ENCODE measurements around the gene RFX3. TPM values are rescaled to one million over a fixed set of nuclear protein-coding genes. Genes with fewer than 3 reads are reported as not detected.

The RFX3 gene
- total RNA-seq, 1 donor = 1.4 TPM

DNA sequence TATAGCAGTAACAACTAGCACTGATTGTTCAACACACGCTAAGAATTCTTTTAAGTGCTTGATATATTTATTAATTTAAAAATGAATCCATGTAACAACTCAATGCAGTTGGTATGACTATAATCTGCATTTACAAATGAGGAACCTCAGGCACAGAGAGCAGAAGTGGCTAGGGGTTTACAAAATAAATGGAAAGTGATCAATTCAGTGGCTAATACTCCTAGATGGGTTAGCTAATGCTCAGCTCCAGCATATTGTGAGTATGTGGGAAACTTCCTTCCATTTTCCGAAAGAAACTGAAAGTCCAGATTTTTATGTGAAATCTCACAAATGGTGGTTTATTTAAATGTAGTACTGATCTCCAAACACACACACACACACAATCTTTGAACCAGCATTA, 128.0 kb downstream of the RFX3 start:
- no peaks in the 10 kb centered on the region for H4K20me1 ChIP-seq (ENCODE audit: insufficient read depth, low read length)
- H2AFZ ChIP-seq (ENCODE audit: low read length) = no peak overlapping the region
- H3K4me1 ChIP-seq (ENCODE audit: insufficient read depth, low read length) = no peaks in the 10 kb centered on the region
- H3K27ac ChIP-seq (ENCODE audit: low read depth, low read length) = no peak overlapping the region
- H3K4me3 ChIP-seq (ENCODE audit: insufficient read depth, low read length) = no peak overlapping the region
- no peak for DNase-seq (ENCODE audit: insufficient read length, low spot score, missing footprints)
- H3K27me3 ChIP-seq (ENCODE audit: insufficient read depth, low read length) = no peaks in the 10 kb centered on the region
- no peaks in the 10 kb centered on the region for H3K79me2 ChIP-seq (ENCODE audit: insufficient read depth, low read length)
- no peak overlapping the region for H3K4me2 ChIP-seq (ENCODE audit: insufficient read depth, low read length)
- TF ChIP-seq, protein P1, sequence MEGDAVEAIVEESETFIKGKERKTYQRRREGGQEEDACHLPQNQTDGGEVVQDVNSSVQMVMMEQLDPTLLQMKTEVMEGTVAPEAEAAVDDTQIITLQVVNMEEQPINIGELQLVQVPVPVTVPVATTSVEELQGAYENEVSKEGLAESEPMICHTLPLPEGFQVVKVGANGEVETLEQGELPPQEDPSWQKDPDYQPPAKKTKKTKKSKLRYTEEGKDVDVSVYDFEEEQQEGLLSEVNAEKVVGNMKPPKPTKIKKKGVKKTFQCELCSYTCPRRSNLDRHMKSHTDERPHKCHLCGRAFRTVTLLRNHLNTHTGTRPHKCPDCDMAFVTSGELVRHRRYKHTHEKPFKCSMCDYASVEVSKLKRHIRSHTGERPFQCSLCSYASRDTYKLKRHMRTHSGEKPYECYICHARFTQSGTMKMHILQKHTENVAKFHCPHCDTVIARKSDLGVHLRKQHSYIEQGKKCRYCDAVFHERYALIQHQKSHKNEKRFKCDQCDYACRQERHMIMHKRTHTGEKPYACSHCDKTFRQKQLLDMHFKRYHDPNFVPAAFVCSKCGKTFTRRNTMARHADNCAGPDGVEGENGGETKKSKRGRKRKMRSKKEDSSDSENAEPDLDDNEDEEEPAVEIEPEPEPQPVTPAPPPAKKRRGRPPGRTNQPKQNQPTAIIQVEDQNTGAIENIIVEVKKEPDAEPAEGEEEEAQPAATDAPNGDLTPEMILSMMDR (IDR thresholded peaks at IDR 0.05; ENCODE audit: extremely low read depth, low read depth, low read length) = no peak
- no peaks in the 10 kb centered on the region for H3K9me3 ChIP-seq (ENCODE audit: low read depth, low read length)
- no peaks in the 10 kb centered on the region for H3K36me3 ChIP-seq (ENCODE audit: insufficient read depth, low read length)

DNA sequence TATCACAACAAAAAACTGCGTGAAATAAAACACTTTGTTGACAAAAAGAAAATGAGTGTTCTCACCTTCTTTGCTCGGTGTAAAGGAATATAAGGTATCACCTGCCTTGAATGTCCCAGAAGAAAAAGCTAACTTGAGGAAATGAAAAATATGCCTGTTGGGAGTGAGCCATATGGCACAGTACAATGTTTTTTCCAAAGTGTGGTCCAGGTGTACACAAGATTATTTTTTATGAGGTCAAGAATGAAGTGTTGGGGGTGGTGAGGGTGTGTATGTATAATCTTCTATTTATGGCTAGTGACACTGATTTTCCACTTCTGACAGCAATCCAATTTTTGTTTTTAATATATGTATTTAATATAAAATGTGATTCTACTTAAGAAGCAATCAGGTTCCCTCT, 134.4 kb downstream of the RFX3 start:
- Histone ChIP-seq H3K36me3 (ENCODE audit: insufficient read depth, low read length) (no peaks in the 10 kb centered on the region), H3K4me2 (ENCODE audit: insufficient read depth, low read length) (no peak overlapping the region), H3K27me3 (ENCODE audit: insufficient read depth, low read length) (no peaks in the 10 kb centered on the region), H3K79me2 (ENCODE audit: insufficient read depth, low read length) (no peaks in the 10 kb centered on the region), H3K27ac (ENCODE audit: low read depth, low read length) (no peak overlapping the region), H4K20me1 (ENCODE audit: insufficient read depth, low read length) (no peaks in the 10 kb centered on the region), H3K4me1 (ENCODE audit: insufficient read depth, low read length) (no peaks in the 10 kb centered on the region), H2AFZ (ENCODE audit: low read length) (no peak overlapping the region), H3K4me3 (ENCODE audit: insufficient read depth, low read length) (no peak overlapping the region), H3K9me3 (ENCODE audit: low read depth, low read length) (no peaks in the 10 kb centered on the region)
- TF ChIP-seq, protein P1 (IDR thresholded peaks at IDR 0.05; ENCODE audit: extremely low read depth, low read depth, low read length) = no peak
- DNase-seq (ENCODE audit: insufficient read length, low spot score, missing footprints) = no peak

DNA sequence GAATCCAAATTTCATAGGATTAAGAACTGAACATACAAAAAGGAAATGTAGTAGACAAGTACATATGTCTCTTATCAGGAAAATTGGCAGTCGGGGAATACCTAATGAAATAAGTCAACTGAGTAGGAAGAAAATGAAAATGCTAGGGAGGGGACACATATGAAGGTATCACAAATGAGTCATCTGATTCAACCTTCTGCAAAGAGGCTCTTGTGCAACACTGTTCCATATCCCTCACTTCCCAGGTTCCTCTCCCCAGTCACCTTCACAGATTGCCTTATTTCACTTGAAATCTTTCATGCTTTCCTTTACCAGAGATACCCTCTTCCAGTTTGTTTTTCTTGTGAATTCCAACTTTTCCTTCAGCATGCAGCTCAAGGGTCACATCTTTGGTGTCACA, 139.0 kb downstream of the RFX3 start:
- TF ChIP-seq, protein P1 (IDR thresholded peaks at IDR 0.05; ENCODE audit: extremely low read depth, low read depth, low read length) = no peak
- H3K4me2 ChIP-seq (ENCODE audit: insufficient read depth, low read length) = no peak overlapping the region
- H3K9me3 ChIP-seq (ENCODE audit: low read depth, low read length) = no peaks in the 10 kb centered on the region
- H3K27me3 ChIP-seq (ENCODE audit: insufficient read depth, low read length) = no peaks in the 10 kb centered on the region
- no peaks in the 10 kb centered on the region for H4K20me1 ChIP-seq (ENCODE audit: insufficient read depth, low read length)
- no peak overlapping the region for H2AFZ ChIP-seq (ENCODE audit: low read length)
- H3K36me3 ChIP-seq (ENCODE audit: insufficient read depth, low read length) = no peaks in the 10 kb centered on the region
- H3K27ac ChIP-seq (ENCODE audit: low read depth, low read length) = no peak overlapping the region
- no peaks in the 10 kb centered on the region for H3K4me1 ChIP-seq (ENCODE audit: insufficient read depth, low read length)
- no peaks in the 10 kb centered on the region for H3K79me2 ChIP-seq (ENCODE audit: insufficient read depth, low read length)
- H3K4me3 ChIP-seq (ENCODE audit: insufficient read depth, low read length) = no peak overlapping the region
- no peak for DNase-seq (ENCODE audit: insufficient read length, low spot score, missing footprints)

DNA sequence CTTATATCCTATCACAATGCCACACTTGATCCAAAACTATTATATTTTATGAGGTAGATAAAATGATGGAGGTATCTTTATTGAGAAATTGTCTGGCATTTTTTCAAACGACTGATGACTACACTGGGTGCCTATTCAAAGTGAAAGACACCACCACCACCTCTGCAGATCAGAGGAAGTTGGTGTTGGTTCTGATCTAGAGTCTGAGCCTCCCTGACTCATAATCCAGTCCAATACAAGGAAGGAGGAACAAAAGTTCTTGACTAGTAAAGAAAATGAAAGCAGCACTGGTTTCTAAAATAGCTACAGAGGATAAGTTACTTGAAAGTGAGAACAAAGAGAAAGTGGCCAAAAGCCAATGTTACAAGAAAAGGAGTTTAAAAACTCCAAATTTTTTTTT, 139.9 kb downstream of the RFX3 start:
- H3K27ac ChIP-seq (ENCODE audit: low read depth, low read length) = no peak overlapping the region
- H4K20me1 ChIP-seq (ENCODE audit: insufficient read depth, low read length) = no peaks in the 10 kb centered on the region
- no peak overlapping the region for H3K4me2 ChIP-seq (ENCODE audit: insufficient read depth, low read length)
- no peaks in the 10 kb centered on the region for H3K27me3 ChIP-seq (ENCODE audit: insufficient read depth, low read length)
- H3K4me3 ChIP-seq (ENCODE audit: insufficient read depth, low read length) = no peak overlapping the region
- no peaks in the 10 kb centered on the region for H3K79me2 ChIP-seq (ENCODE audit: insufficient read depth, low read length)
- TF ChIP-seq, protein P1 (IDR thresholded peaks at IDR 0.05; ENCODE audit: extremely low read depth, low read depth, low read length) = no peak
- H2AFZ ChIP-seq (ENCODE audit: low read length) = no peak overlapping the region
- no peaks in the 10 kb centered on the region for H3K36me3 ChIP-seq (ENCODE audit: insufficient read depth, low read length)
- no peak for DNase-seq (ENCODE audit: insufficient read length, low spot score, missing footprints)
- H3K9me3 ChIP-seq (ENCODE audit: low read depth, low read length) = no peaks in the 10 kb centered on the region
- H3K4me1 ChIP-seq (ENCODE audit: insufficient read depth, low read length) = no peaks in the 10 kb centered on the region

Data from osteoblast (primary cell).